ENCODE measurements around the gene CD27. TPM values are rescaled to one million over a fixed set of nuclear protein-coding genes. Genes with fewer than 3 reads are reported as not detected.
"Not testable (repeated sequence)": the region's sequence is repeated elsewhere in the genome, so short reads cannot be mapped to it uniquely, and the experiment has no call there.

Gene CD27
- total and polyA plus RNA-seq, 8 donors, result 0.92 to 8.7 (median 3.2) TPM; not detected in 3

DNA sequence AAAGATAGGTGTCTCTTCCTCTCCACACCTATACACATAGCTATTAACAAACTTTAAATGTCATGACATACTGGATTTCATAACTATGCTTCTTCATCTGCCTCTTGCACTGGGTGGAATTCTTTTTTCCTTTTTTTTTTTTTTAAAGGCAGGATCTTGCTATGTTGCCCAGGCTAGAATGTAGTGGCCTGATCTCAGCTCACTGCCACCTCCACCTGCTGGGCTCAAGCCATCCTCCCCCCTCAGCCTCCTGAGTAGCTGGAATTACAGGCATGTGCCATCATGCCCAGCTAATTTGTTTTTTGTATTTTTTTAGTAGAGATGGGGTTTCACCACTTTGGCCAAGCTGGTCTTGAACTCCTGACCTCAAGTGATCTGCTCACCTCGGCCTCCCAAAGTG lies 43.5 kb downstream of the CD27 start:
- no peak overlapping the region for H3K27ac ChIP-seq
- H3K9me3 ChIP-seq, result no peaks in the 10 kb centered on the region
- H3K36me3 ChIP-seq, result peaks cover 4 to 20% (median 13%) of the 10 kb centered on the region in 4 donors
- H3K27me3 ChIP-seq, result no peaks in the 10 kb centered on the region
- H3K4me3 ChIP-seq, result no peak overlapping the region
- peaks cover 9 to 11% (median 10%) of the 10 kb centered on the region in 4 donors for H3K4me1 ChIP-seq
- intact Hi-C loops (cut with DNase I; ENCODE audit: low total_unique reads), result no loop called here
- DNase-seq, result no peak
- TF ChIP-seq, protein P1, sequence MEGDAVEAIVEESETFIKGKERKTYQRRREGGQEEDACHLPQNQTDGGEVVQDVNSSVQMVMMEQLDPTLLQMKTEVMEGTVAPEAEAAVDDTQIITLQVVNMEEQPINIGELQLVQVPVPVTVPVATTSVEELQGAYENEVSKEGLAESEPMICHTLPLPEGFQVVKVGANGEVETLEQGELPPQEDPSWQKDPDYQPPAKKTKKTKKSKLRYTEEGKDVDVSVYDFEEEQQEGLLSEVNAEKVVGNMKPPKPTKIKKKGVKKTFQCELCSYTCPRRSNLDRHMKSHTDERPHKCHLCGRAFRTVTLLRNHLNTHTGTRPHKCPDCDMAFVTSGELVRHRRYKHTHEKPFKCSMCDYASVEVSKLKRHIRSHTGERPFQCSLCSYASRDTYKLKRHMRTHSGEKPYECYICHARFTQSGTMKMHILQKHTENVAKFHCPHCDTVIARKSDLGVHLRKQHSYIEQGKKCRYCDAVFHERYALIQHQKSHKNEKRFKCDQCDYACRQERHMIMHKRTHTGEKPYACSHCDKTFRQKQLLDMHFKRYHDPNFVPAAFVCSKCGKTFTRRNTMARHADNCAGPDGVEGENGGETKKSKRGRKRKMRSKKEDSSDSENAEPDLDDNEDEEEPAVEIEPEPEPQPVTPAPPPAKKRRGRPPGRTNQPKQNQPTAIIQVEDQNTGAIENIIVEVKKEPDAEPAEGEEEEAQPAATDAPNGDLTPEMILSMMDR (IDR thresholded peaks at IDR 0.05), result no peak
- no peak for TF ChIP-seq POLR2A (IDR thresholded peaks at IDR 0.05)
- no peak for TF ChIP-seq POLR2AphosphoS5 (IDR thresholded peaks at IDR 0.05)
- TF ChIP-seq EP300 (IDR thresholded peaks at IDR 0.05), result no peak
- WGBS, 5 donors, result 67 to 96% (median 76%) methylated on average over 1 of the region's 1 CpG

DNA sequence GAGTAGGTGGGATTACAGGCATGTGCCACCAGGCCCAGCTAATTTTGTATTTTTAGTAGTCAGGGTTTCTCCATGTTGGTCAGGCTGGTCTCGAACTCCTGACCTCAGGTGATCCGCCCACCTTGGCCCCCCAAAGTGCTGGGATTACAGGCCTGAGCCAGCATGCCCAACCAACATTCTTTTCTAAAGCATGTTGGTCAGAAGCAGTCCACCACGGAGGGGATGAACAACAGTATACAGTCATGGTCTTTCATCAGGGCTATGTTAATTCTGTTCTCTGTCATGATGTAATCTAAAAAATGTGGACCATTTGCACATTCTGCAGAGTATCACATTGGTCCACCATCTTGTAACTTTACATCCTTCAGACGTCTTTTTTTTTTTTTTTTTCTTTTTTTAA lies 44.7 kb downstream of the CD27 start:
- 59 to 75% (median 71%) methylated on average over 4 of the region's 4 CpGs for WGBS, 5 donors
- no peak for TF ChIP-seq POLR2A (IDR thresholded peaks at IDR 0.05)
- TF ChIP-seq, protein P1 (IDR thresholded peaks at IDR 0.05), result no peak
- TF ChIP-seq EP300 (IDR thresholded peaks at IDR 0.05), result no peak
- no peak for TF ChIP-seq POLR2AphosphoS5 (IDR thresholded peaks at IDR 0.05)
- no peak overlapping the region for H3K4me3 ChIP-seq

DNA sequence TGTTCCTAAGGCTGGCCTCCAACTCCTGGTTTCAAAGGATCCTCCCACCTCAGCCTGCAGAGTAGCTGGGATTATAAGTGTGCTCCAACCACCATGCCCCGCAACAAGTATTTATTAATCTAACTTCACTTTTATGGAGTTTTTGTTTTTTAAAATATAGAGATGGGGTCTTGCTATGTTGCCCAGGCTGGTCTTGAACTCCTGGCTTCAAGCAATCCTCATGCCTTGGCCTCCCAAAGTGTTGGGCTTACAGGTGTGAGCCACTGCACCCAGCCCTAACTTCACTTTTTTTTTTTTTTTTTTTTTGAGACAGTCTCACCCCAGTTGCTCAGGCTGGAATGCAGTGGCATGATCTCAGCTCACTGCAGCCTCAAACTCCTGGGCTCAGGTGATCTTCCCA lies 45.9 kb downstream of the CD27 start:
- H3K4me3 ChIP-seq; H3K27me3 ChIP-seq; H3K27ac ChIP-seq; intact Hi-C loops (cut with DNase I; ENCODE audit: low total_unique reads); H3K9me3 ChIP-seq; DNase-seq: not testable (repeated sequence)
- Histone ChIP-seq H3K4me1 (peaks cover 22 to 27% (median 25%) of the 10 kb centered on the region in 4 donors), H3K36me3 (peaks cover 4 to 22% (median 14%) of the 10 kb centered on the region in 4 donors)
- WGBS, 5 donors, result 92 to 100% (median 100%) methylated on average over 1 of the region's 1 CpG

More for the DNA sequence above, 44.7 kb downstream of the CD27 start:
- peaks cover 4 to 20% (median 13%) of the 10 kb centered on the region in 4 donors for H3K36me3 ChIP-seq
- no peak for DNase-seq
- no peak overlapping the region for H3K27ac ChIP-seq
- H3K27me3 ChIP-seq, result no peaks in the 10 kb centered on the region
- no peaks in the 10 kb centered on the region for H3K9me3 ChIP-seq
- H3K4me1 ChIP-seq, result peaks cover 12 to 15% (median 14%) of the 10 kb centered on the region in 4 donors
- intact Hi-C loops (cut with DNase I; ENCODE audit: low total_unique reads), result no loop called here

DNA sequence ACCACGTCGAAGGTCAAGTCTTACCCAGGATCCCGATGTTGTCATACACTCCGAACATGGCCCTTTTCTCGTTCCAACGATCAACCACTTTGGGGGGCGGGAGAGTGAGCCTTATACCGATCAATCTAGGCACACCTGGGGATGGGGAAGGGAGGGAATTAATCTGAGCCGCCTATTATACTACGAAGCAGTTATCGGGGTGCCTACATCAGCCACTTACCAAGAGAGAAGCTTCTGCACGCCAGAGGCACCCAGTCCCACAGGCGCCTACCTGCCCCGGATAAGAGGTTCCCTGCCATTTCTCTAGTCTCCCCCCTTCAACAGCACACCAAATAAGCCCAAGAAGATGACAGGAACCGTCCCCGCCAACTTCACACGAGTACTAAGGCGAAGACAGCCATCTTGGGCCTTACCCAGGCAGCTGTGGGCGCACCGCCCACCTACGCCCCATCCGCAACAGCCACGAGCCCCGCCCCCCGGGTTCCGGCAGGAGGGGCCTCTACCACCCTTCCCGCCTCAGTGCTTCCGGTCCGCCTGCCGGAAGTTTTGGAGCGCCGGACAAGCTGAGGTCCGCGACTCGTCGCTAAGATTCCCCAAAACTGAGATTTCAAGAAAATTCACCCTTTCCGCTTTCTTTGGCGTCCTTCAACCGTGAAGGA lies 48.2 kb downstream of the CD27 start, which contains the start of gene MRPL51:
TSS of gene MRPL51 (minus strand) at position 425 of the 659 bp plus-strand sequence. CDS start at position 299, 126 bp downstream.
- Histone ChIP-seq H3K4me3 (peak within 1 kb of the TSS; percentile 66 to 94 (median 79)), H3K4me1 (peaks cover 22 to 41% (median 29%) of the 10 kb centered on the region in 4 donors), H3K27ac (peak within 1 kb of the TSS; percentile 93 to 98 (median 95)), H3K27me3 (no peaks in the 10 kb centered on the region), H3K36me3 (peaks cover 4 to 44% (median 36%) of the 10 kb centered on the region in 4 donors), H3K9me3 (no peaks in the 10 kb centered on the region)
- intact Hi-C loops (cut with DNase I; ENCODE audit: low total_unique reads), result no loop called here
- DNase-seq, result peak; percentile 98
- 0 to 1% (median 1%) methylated on average over 27 to 39 of the region's 39 CpGs for WGBS, 5 donors
- peak in 2 of 4 donors; percentile 37 to 46 for TF ChIP-seq POLR2A (IDR thresholded peaks at IDR 0.05)
- TF ChIP-seq, protein P1 (IDR thresholded peaks at IDR 0.05), result no peak
- no peak for TF ChIP-seq EP300 (IDR thresholded peaks at IDR 0.05)
- peak; percentile 74 to 96 (median 78) for TF ChIP-seq POLR2AphosphoS5 (IDR thresholded peaks at IDR 0.05)

Data from stomach (tissue), 9 donors.